ENCODE measurements around the gene MLEC.

The MLEC gene

GRCh38 chr12:120686690-120687577 is at the start of gene MLEC:
Gene MLEC, plus strand, starts transcription at chr12:120687149. Its CDS starts 148 bp downstream, at chr12:120687297.
- peak; percentile 99 for DNase-seq

GRCh38 chr12:120639771-120640721 is 46.9 kb upstream of the MLEC start, which contains the start of gene CABP1:
Gene CABP1, plus strand, starts transcription at chr12:120640626. Its CDS starts 60 bp downstream, at chr12:120640686.
- DNase-seq, result peak; percentile 51

GRCh38 chr12:120640861-120641833 is 45.8 kb upstream of the MLEC start:
- peak; percentile 36 for DNase-seq

GRCh38 chr12:120642121-120642520 is 44.8 kb upstream of the MLEC start:
- DNase-seq, result no peak

GRCh38 chr12:120642826-120643225 is 44.1 kb upstream of the MLEC start:
- DNase-seq, result no peak

GRCh38 chr12:120643574-120643973 is 43.4 kb upstream of the MLEC start:
- no peak for DNase-seq

- no peak for DNase-seq
Observed at GRCh38 chr12:120646044-120646443, 40.9 kb upstream of the MLEC start.

GRCh38 chr12:120647375-120647755 is 39.6 kb upstream of the MLEC start:
- no peak for DNase-seq

GRCh38 chr12:120649442-120650232 is 37.3 kb upstream of the MLEC start:
- DNase-seq, result no peak

GRCh38 chr12:120650233-120650690 is 36.7 kb upstream of the MLEC start:
- DNase-seq, result no peak

- DNase-seq, result no peak
Observed at GRCh38 chr12:120651821-120652220, 35.1 kb upstream of the MLEC start.

- DNase-seq, result no peak
Observed at GRCh38 chr12:120652656-120653435, 34.1 kb upstream of the MLEC start.

GRCh38 chr12:120653611-120654010 is 33.3 kb upstream of the MLEC start:
- DNase-seq, result no peak

GRCh38 chr12:120654656-120655055 is 32.3 kb upstream of the MLEC start:
- no peak for DNase-seq

GRCh38 chr12:120656008-120656407 is 30.9 kb upstream of the MLEC start:
- no peak for DNase-seq

GRCh38 chr12:120658286-120659150 is 28.4 kb upstream of the MLEC start:
- no peak for DNase-seq

GRCh38 chr12:120659151-120659525 is 27.8 kb upstream of the MLEC start:
- no peak for DNase-seq

GRCh38 chr12:120661432-120661831 is 25.5 kb upstream of the MLEC start:
- DNase-seq, result no peak

GRCh38 chr12:120662879-120663278 is 24.1 kb upstream of the MLEC start:
- DNase-seq, result peak; percentile 44
